Left lung (tissue), 10 donors: ENCODE measurements around the gene C22orf23. TPM values are rescaled to one million over a fixed set of nuclear protein-coding genes. Genes with fewer than 3 reads are reported as not detected.
"Not testable (repeated sequence)": the region's sequence is repeated elsewhere in the genome, so short reads cannot be mapped to it uniquely, and the experiment has no call there.

Source experiments
- ATAC-seq: fragments of 200-7000 bp; cut with Tn5 transposase; one replicate; pipeline ENCODE4 v1.9.1; 2020; ENCODE audit warnings: moderate library complexity
- DNase-seq, 4 donors: peaks; one replicate each; pipeline ENCODE4 v3.0.0-alpha.2; 2013 to 2020
- H3K27ac ChIP-seq, 2 donors: fragments of 200-600 bp; sonication (generic) in 1 of 2; one replicate each; pipeline versions ENCODE4 v1.5.0 to v1.8.0; 2020 to 2021
- H3K27me3 ChIP-seq, 2 donors: fragments of 200-600 bp; sonication (generic) in 1 of 2; one replicate each; pipeline versions ENCODE4 v1.5.0 to v1.8.0; 2020 to 2021
- H3K36me3 ChIP-seq, 2 donors: fragments of 200-600 bp; sonication (generic) in 1 of 2; one replicate each; pipeline versions ENCODE4 v1.5.0 to v1.8.0; 2020 to 2021
- H3K4me1 ChIP-seq, 2 donors: fragments of 200-600 bp; one replicate each; pipeline ENCODE4 v1.8.0; 2021
- H3K4me3 ChIP-seq, 2 donors: fragments of 200-600 bp; sonication (generic) in 1 of 2; one replicate each; pipeline versions ENCODE4 v1.5.0 to v1.8.0; 2020 to 2021; ENCODE audit warnings: mild to moderate bottlenecking in 1 of 2
- H3K9me3 ChIP-seq, 2 donors: fragments of 200-600 bp; sonication (generic) in 1 of 2; one replicate each; pipeline versions ENCODE4 v1.5.0 to v1.8.0; 2020 to 2021
- CTCF ChIP-seq, 2 donors: fragments of 200-600 bp; sonication (generic) in 1 of 2; IDR thresholded peaks; one replicate each; pipeline versions ENCODE4 v1.5.0 to v1.8.0; 2021; ENCODE audit warnings: antibody characterized with exemption in 2 of 2
- intact Hi-C, 2 donors: fragments of 100-400 bp; cut with DNase I; formaldehyde crosslinking; loops; one replicate each; pipeline versions ENCODE4 v1.11.2 to v1.14.2; 2022
- polyA plus RNA-seq, 6 donors: library from polyadenylated mRNA; unstranded; fragments of 120-200 nt; gene quantifications; one replicate each; pipeline ENCODE4 v1.2.1, GENCODE V29; 2013; ENCODE audit not compliant: insufficient read length in 6 of 6
- total RNA-seq, 2 donors: library from RNA; stranded (reverse); fragmentation: NEBNext Ultra II Directional; extraction: Animal tissue kit (Norgen Biotek cat#: 25700); gene quantifications; one replicate each; pipeline ENCODE4 v1.2.1, GENCODE V29; 2021
- donor health status: DM: no; HTN: yes; CAD: no.
- donor health status: DM: no; HTN: no; CAD: no.

The C22orf23 gene
- total and polyA plus RNA-seq, 8 donors, result 0.26 to 7.2 (median 4.2) TPM

DNA sequence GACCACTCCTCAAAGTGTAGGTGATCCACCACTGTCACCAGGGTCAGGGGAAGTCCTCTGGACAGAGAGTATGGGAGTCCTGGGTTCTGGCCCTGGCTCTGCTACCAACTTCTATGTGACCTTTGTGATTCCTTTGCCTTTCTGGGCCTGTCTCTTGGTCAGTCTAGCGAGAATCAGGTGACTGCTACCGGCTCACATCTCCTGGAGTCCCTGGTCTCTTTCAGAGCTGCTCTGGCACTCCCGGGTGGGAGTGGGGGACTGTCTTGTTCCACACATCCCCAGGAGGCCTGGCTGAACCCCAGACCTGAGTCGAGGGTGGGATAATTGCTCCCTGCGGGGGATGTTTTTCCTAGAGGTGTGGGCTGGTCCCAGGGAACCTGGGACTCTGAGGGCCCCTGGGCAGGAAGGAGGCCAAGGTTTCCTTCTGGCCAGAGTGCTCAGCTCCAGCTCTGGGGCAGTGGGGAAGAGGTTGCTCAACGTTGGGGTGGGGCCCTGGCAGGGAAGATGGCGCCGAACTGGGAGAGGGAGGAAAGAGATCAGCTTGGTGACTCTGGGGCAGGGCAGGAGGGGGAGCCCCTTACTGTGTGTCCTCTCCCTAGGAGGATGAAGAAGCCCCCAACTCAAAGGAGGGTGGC is 28.9 kb upstream of the C22orf23 start:
- H3K27ac ChIP-seq, result no peak overlapping the region
- ATAC-seq (no peak), DNase-seq (no peak)
- no peak overlapping the region for H3K4me3 ChIP-seq
- H3K4me1 ChIP-seq, result no peaks in the 10 kb centered on the region
- TF ChIP-seq CTCF (IDR thresholded peaks at IDR 0.05), result no peak
- intact Hi-C loops, result no loop called here
- H3K9me3 ChIP-seq, result no peaks in the 10 kb centered on the region
- H3K27me3 ChIP-seq, result no peaks in the 10 kb centered on the region
- no peaks in the 10 kb centered on the region for H3K36me3 ChIP-seq

- DNase-seq (no peak), ATAC-seq (no peak)
- H3K27me3 ChIP-seq, result no peaks in the 10 kb centered on the region
- H3K27ac ChIP-seq, result no peak overlapping the region
- TF ChIP-seq CTCF (IDR thresholded peaks at IDR 0.05), result no peak
- H3K36me3 ChIP-seq, result no peaks in the 10 kb centered on the region
- H3K4me1 ChIP-seq, result no peaks in the 10 kb centered on the region
- intact Hi-C loops, result no loop called here
- no peaks in the 10 kb centered on the region for H3K9me3 ChIP-seq
- H3K4me3 ChIP-seq, result no peak overlapping the region
Measured at GRCh38 chr22:37981282-37982011, 28.0 kb upstream of the C22orf23 start.

- intact Hi-C loops, result no loop called here
- no peak for ATAC-seq
- H3K36me3 ChIP-seq, result no peaks in the 10 kb centered on the region
- DNase-seq, result no peak
- no peaks in the 10 kb centered on the region for H3K9me3 ChIP-seq
- H3K4me3 ChIP-seq, result no peak overlapping the region
- no peak overlapping the region for H3K27ac ChIP-seq
- TF ChIP-seq CTCF (IDR thresholded peaks at IDR 0.05), result no peak
- no peaks in the 10 kb centered on the region for H3K27me3 ChIP-seq
- H3K4me1 ChIP-seq, result no peaks in the 10 kb centered on the region
Measured at GRCh38 chr22:37979782-37980181, 26.4 kb upstream of the C22orf23 start.

GRCh38 chr22:37976547-37976946 is 23.1 kb upstream of the C22orf23 start:
- no peak for DNase-seq

DNA sequence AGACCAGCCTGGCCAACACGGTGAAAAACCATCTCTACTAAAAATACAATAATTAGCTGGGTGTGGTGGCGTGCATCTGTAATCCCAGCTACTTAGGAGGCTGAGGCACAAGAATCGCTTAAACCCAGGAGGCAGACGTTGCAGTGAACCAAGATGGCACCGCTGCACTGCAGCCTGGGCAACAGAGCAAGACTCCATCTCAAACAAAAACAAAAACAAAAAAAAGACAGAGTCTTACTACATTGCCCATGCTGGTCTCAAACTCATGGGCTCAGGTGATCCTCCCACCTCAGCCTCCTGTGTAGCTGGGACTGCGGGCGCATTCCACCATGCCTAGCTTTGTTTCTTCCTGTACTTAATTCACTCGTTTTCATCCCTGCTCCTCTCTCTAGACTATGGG is 22.6 kb upstream of the C22orf23 start:
- DNase-seq, H3K9me3 ChIP-seq, H3K27me3 ChIP-seq, H3K4me1 ChIP-seq, H3K36me3 ChIP-seq, intact Hi-C loops, H3K27ac ChIP-seq, H3K4me3 ChIP-seq, ATAC-seq: not testable (repeated sequence)

More at GRCh38 chr22:37976547-37976946, 23.1 kb upstream of the C22orf23 start:
- H3K4me1 ChIP-seq, result no peaks in the 10 kb centered on the region
- intact Hi-C loops, result no loop called here
- no peaks in the 10 kb centered on the region for H3K27me3 ChIP-seq
- TF ChIP-seq CTCF (IDR thresholded peaks at IDR 0.05), result no peak
- no peaks in the 10 kb centered on the region for H3K36me3 ChIP-seq
- no peak overlapping the region for H3K4me3 ChIP-seq
- H3K27ac ChIP-seq, result no peak overlapping the region
- no peaks in the 10 kb centered on the region for H3K9me3 ChIP-seq
- ATAC-seq, result no peak
